ENCODE measurements around the gene GP1BB.

- TF ChIP-seq CTCF (IDR thresholded peaks at IDR 0.05; ENCODE audit: insufficient read depth, low read depth, low read length) (no peak), EZH2 (IDR thresholded peaks at IDR 0.05; ENCODE audit: insufficient read depth, low read length) (no peak)
Measured at GRCh38 chr22:19743081-19743480, 19.7 kb downstream of the GP1BB start.

Data from astrocyte (in vitro differentiated cells and primary cell).